NCI-H187 treated with DMSO at 0.1 percent for 48 hours (cell line): Measurements from ENCODE around the gene CHAF1B.

Experiments
- DNase-seq: peaks from one replicate; lab custom pipeline; 2025; lab: John Stamatoyannopoulos, UW

Gene CHAF1B

GRCh38 chr21:36428761-36429432, 43.7 kb downstream of the CHAF1B start:
- DNase-seq, result no peak

- no peak for DNase-seq
Observed at GRCh38 chr21:36429947-36430546, 44.9 kb downstream of the CHAF1B start.

GRCh38 chr21:36430841-36431240, 45.6 kb downstream of the CHAF1B start:
- DNase-seq, result no peak

- no peak for DNase-seq
Observed at GRCh38 chr21:36431252-36431651, 46.1 kb downstream of the CHAF1B start.

GRCh38 chr21:36433059-36433709, 48.0 kb downstream of the CHAF1B start:
- no peak for DNase-seq

- no peak for DNase-seq
Observed at GRCh38 chr21:36434144-36434543, 49.0 kb downstream of the CHAF1B start.

- no peak for DNase-seq
Observed at GRCh38 chr21:36436829-36437744, 51.9 kb downstream of the CHAF1B start.

GRCh38 chr21:36437745-36438128, 52.5 kb downstream of the CHAF1B start:
- DNase-seq, result no peak

GRCh38 chr21:36441715-36442114, 56.5 kb downstream of the CHAF1B start:
- no peak for DNase-seq

GRCh38 chr21:36446301-36446700, 61.1 kb downstream of the CHAF1B start:
- DNase-seq, result no peak

- DNase-seq, result no peak
Observed at GRCh38 chr21:36450511-36450910, 65.3 kb downstream of the CHAF1B start.

GRCh38 chr21:36451506-36451905, 66.3 kb downstream of the CHAF1B start:
- DNase-seq, result no peak

- DNase-seq, result no peak
Observed at GRCh38 chr21:36452281-36452825, 67.2 kb downstream of the CHAF1B start.

GRCh38 chr21:36454093-36454531, 68.9 kb downstream of the CHAF1B start:
- DNase-seq, result no peak

- no peak for DNase-seq
Observed at GRCh38 chr21:36454706-36455105, 69.5 kb downstream of the CHAF1B start.

- DNase-seq, result no peak
Observed at GRCh38 chr21:36456729-36457414, 71.7 kb downstream of the CHAF1B start.

GRCh38 chr21:36459098-36459497, 73.9 kb downstream of the CHAF1B start:
- DNase-seq, result no peak

GRCh38 chr21:36460866-36461265, 75.7 kb downstream of the CHAF1B start:
- DNase-seq, result no peak

- DNase-seq, result no peak
Observed at GRCh38 chr21:36461277-36461917, 76.2 kb downstream of the CHAF1B start.

GRCh38 chr21:36461918-36462486, 76.8 kb downstream of the CHAF1B start:
- DNase-seq, result no peak

- DNase-seq, result no peak
Observed at GRCh38 chr21:36463204-36463603, 78.0 kb downstream of the CHAF1B start.
